HG02884 (cell line): ENCODE results near the gene FANCD2.
"Not testable (repeated sequence)": the region's sequence is repeated elsewhere in the genome, so short reads cannot be mapped to it uniquely, and the experiment has no call there.

Experiments used
- ATAC-seq: cut with Tn5 transposase; IDR thresholded peaks from one replicate; pipeline ENCODE4 v1.9.1; 2021; ENCODE audit warnings: mild to moderate bottlenecking, moderate library complexity; ENCODE audit not compliant: unreplicated experiment

FANCD2 gene

GRCh38 chr3:10012106-10012505 lies 14.1 kb upstream of the FANCD2 start:
- no peak for ATAC-seq

DNA sequence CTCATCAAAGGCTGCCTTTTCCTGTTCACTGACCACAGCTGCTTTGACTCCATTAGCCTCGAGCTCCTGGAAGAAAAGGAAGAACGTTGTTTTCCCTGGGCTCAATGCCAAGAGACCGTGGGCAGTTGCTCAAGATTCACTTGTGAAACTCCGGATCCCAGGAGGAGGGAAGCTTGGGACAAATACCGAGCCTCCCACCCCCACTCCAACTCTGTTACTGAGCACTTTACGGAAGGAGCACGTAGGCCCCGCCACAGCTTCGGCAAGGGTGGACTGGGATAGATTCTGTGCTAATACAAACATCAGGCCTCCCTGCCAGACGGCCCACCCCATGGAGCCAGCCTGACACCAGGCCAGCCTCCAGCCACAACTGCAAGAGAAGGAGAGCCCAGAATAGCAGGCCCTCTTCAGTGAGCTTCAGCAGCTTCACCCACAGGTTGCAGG lies 10.8 kb upstream of the FANCD2 start:
- ATAC-seq, result no peak

DNA sequence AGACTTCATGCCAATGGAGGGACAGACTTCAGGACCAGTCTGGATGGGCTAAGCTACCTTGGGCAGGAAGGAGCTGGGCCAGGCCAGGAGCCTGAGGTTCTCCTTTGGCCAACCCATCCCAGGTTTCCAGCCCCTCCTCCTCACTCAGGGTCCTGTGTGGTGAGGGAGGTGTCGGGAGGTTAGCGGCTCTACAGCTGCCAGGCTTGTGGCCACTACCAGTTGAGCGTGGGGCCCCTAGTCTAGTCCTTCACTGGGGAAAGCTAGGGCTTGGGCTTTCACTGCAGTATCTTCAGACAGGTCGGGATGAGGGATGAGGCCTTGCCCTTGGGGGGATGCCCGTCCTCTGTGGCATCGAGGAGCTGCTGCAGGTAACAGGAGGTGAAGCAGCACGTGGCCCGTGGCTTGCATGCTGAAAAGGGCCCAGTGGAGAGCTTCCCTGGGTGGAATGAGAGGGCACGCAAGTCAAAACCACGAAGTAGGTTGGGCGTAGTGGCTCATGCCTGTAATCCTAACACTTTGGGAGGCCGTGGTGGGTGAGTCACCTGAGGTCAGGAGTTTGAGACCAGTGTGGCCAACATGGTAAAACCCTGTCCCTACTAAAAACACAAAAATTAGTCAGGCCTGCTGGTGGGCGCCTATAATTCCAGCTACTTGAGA lies 8.5 kb upstream of the FANCD2 start:
- ATAC-seq, result no peak

DNA sequence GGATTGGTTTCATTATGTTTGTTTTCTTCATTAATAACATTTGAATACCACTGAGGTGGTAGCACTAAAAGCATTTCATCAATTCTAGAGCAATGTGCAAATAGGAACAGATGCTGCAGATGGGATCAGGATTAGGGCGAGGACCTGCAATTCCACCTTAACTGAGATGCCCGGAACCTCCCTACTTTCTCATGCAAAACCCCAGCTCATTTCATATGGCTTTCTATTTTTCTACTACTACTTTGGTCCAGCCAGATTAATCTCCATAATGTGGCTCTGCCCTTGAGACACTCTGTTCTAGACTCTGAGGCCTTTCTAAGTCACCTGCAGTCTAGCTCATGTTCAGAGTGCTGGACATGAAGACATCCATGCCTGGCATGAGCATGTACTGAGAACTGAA lies 7.4 kb upstream of the FANCD2 start:
- not testable (repeated sequence) for ATAC-seq

DNA sequence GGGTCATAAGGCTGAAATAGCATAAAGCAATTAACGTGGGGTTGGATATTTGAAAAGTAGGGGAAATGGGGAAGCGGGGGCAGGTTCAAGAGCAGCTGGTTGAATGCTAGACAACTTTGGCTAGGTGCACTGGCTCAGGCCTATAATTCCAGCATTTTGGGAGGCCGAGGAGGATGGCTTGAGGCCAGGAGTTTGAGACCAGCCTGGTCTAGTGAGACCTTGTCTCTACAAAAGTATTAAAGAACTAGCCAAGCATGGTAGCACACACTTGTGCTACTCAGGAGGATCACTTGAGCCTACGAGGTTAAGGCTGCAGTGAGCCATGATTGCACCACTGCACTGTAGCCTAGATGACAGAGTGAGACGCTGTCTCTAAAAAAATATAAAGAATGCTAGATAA lies 6.9 kb upstream of the FANCD2 start:
- ATAC-seq, result no peak

DNA sequence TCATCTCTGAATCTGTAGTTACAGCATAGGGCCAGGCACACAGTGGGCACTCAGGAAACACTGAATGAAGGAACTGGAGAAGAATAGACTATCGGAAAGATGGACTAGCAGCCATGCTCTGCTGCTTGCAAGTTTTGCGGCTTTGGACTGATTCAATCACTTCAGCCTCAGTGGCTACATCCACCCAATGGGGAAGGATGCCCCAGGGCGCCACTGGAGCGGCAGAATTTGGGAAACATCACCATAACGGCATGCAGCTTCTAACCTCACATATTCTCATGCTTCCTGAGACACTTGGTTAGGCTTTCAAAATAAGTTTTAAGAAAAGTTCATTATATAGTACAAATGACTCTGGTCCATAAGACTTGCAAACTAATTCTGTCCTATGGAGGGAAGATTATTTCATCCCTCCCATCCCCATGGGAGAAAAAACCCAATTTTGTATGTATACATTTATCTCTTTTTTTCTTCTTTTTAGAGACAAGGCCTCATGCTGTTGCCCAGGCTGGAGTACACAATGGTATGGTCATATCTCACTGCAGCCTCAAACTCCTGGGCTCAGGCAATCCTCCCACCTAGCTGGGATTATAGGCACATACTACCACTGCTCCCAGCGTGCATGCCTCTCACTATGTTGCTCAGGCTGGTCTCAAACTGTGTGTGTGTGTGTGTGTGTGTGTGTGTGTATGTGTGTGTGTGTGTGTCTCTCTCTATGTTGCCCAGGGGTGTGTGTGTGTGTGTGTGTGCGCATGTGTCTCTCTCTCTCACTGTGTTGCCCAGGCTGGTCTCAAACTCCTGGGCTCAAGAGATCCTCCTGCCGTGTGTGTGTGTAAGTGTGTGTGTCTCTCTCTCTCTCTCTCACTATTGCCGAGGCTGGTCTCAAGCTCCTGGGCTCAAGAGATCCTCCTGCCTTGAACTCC lies 4.1 kb upstream of the FANCD2 start:
- ATAC-seq, result no peak

GRCh38 chr3:10023587-10024310 lies 2.5 kb upstream of the FANCD2 start:
- no peak for ATAC-seq

DNA sequence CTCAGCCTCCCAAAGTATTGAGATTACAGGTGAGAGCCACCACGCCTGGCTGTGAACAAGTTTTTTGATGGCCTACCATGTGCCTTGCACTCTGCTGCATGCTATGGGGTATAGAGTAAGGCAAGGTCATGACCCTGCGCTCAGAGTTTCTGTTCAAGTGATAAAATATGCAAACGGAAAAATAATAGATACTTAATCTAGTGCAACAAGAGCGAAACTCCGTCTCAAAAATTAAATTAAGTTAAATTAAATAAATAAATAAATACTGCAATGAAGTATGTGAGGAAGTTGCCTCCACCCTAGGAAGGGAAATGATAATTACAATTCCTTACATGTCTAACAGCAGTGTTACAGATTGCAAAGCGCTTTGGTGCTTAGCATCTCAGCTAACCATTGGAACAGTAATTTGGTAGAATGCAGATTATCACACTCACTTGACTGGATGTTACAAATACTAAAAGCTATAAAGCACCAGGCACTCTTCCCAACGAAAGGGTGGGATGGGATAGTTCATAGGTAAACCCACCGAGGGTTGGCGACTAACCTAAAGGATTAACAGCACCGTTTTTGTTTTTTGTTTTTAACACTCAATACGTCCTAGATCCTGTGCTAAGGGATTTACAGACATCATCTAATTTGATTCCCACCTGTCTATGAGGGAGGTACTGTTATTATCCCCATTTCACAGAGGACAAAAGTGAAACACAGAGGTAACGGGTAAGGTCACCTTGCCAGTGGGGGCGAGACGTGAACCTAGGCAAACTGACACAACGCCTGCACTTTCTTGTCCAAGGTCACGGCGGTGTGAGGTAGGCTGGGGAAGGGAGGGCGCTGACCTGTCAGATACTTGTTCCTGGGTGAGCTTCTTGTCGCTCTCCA lies 793 bp upstream of the FANCD2 start:
- ATAC-seq, result no peak

DNA sequence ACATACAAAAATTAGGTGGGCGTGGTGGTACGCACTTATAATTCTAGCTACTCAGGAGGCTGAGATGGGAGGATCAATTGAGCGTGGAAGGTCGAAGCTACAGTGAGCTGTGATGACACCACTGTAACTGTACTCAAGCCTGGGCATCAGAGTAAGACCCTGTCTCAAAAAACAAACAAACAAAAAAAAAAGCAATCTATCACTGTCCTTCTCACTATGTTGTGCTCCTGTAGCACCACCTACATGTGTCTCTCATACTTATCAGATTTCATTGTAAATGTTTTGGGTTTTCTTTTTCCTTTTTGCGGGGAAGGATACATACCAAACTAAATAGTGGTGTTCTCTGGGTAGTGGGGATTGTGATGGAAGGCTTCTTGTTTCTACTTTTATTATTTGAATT lies 14.8 kb downstream of the FANCD2 start:
- no peak for ATAC-seq

GRCh38 chr3:10047876-10048275 lies 21.6 kb downstream of the FANCD2 start:
- ATAC-seq, result no peak

DNA sequence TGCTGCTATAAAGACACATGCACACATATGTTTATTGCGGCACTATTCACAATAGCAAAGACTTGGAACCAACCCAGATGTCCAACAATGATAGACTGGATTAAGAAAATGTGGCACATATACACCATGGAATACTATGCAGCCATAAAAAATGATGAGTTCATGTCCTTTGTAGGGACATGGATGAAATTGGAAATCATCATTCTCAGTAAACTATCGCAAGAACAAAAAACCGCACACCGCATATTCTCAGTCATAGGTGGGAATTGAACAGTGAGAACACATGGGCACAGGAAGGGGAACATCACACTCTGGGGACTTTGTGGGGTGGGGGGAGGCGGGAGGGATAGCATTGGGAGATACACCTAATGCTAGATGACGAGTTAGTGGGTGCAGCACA lies 26.8 kb downstream of the FANCD2 start:
- ATAC-seq, result not testable (repeated sequence)

DNA sequence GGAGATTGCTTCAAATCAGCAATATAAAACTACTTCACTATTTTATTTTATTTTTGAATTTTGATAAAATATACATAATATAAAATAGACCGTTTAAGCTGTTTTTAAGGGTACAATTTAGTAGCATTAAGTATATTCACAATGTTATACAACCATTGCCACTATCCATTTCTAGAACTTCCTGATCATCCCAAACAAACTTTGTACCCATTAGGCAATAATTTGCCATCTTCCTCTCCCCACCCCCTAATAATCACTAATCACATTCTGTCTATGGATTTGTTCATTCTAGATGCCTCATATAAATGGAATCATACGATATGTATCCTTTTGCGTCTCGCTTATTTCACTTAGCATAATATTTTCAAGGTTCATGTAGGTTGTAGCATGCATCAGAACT lies 28.9 kb downstream of the FANCD2 start:
- ATAC-seq, result no peak

DNA sequence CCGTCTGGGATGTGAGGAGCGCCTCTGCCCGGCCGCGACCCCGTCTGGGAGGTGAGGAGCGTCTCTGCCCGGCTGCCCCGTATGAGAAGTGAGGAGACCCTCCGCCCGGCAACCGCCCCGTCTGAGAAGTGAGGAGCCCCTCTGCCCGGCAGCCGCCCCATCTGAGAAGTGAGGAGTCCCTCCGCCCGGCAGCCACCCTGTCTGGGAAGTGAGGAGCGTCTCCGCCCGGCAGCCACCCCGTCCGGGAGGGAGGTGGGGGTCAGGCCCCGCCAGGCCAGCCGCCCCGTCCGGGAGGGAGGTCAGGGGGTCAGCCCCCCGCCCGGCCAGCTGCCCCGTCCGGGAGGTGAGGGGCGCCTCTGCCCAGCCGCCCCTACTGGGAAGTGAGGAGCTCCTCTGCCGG lies 43.8 kb downstream of the FANCD2 start:
- ATAC-seq, result not testable (repeated sequence)

DNA sequence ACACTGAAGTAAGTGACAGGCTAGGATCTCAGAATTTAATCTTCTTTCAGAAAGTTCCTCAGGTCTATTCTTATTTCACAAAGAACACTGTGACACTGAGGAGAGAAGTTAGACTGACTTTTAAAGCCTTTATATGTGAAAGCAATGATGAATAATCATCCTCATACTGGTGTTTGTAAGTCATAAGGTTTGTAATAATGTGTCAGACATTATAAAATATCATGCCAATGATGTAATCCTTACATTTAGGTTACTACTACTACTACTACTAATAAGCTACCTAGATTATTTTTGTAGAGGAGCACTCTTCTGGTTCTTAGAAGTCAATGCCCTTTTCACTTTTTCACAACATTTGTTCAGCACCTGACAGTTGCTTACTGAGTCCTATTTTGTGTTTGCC lies 48.4 kb downstream of the FANCD2 start:
- ATAC-seq, result no peak

DNA sequence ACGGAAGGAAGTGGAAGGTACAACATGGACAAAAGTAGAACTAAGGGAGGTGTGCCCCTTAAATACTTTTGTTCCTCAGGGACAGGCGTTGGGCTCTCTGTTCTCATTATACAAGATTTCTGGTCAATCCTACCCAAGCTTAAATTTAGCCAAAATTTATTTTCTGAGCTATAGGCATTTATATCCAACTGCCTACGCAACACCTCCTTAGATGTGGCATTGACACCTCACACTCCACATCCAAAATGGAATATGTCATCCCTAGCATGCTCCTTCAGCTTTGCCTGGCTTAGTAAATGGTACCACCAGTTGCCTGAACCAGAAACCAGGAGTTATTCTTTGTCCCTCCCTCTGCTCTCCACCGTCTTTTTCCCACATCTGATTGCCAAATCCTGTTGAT lies 55.6 kb downstream of the FANCD2 start:
- no peak for ATAC-seq

- no peak for ATAC-seq
Measured at GRCh38 chr3:10085738-10086137, 59.5 kb downstream of the FANCD2 start.

DNA sequence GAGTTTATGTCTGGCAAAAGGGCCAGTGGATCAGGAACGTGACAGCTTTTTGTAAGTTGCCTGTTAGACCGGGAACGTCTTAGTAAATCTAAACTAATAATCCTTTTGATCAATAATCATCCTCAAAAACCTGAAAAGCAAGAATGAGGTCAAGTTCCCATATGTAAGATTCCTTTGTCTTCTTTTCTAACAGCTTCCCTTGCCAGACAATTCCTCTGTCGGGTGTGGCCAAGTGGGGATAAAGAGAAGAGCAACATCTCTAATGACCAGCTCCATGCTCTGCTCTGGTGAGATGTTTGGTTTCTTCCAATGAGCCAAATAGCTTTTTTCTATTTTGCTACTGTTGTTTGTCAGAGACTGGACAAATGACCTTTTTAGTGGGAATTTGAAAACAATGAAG lies 62.0 kb downstream of the FANCD2 start:
- no peak for ATAC-seq

GRCh38 chr3:10090179-10090578 lies 63.9 kb downstream of the FANCD2 start:
- ATAC-seq, result no peak

GRCh38 chr3:10090774-10091173 lies 64.5 kb downstream of the FANCD2 start:
- ATAC-seq, result not testable (repeated sequence)

- not testable (repeated sequence) for ATAC-seq
Measured at GRCh38 chr3:10091387-10091786, 65.2 kb downstream of the FANCD2 start.

GRCh38 chr3:10093678-10094077 lies 67.4 kb downstream of the FANCD2 start:
- no peak for ATAC-seq
